ENCODE measurements around the gene RBM20.
A peak's percentile ranks its signal among the peaks of the same experiment; 100 is the strongest.

Gene RBM20

GRCh38 chr10:110883924-110884323 lies 239.8 kb downstream of the RBM20 start:
- Histone ChIP-seq H3K79me2 (ENCODE audit: low read length) (no peaks in the 10 kb centered on the region), H3F3A (ENCODE audit: insufficient read depth, low read length) (peaks cover 4% of the 10 kb centered on the region), H3K27ac (ENCODE audit: low read length) (no peak overlapping the region), H4K20me1 (ENCODE audit: insufficient read depth, low read length) (no peaks in the 10 kb centered on the region), H3K9me3 (replicated peaks; ENCODE audit: insufficient read depth, low read length) (no peaks in the 10 kb centered on the region), H3K36me3 (replicated peaks; ENCODE audit: insufficient read depth, low read length) (peaks cover 6% of the 10 kb centered on the region; the same call in 1 of the 2 replicates), H3K27me3 (replicated peaks; ENCODE audit: insufficient read depth, low read length) (no peaks in the 10 kb centered on the region), H2AFZ (ENCODE audit: low read length) (no peak overlapping the region), H3K9ac (ENCODE audit: low read length) (no peak overlapping the region), H3K4me2 (ENCODE audit: low read depth, low read length) (peak overlapping the region; percentile 68), H3K4me1 (ENCODE audit: low read length) (peaks cover 10% of the 10 kb centered on the region), H3K4me3 (ENCODE audit: low read length) (0 out of 2 replicates have a peak overlapping the region, but pooled peaks have one; percentile 10), H3K9me2 (replicated peaks; ENCODE audit: insufficient read depth, low read length) (no peaks in the 10 kb centered on the region)
- TF ChIP-seq EZH2 (optimal IDR thresholded peaks at IDR 0.05; ENCODE audit: low read depth, low read length) (no peak), EZH2phosphoT487 (IDR thresholded peaks at IDR 0.05; ENCODE audit: low read length) (no peak), CTCF (IDR thresholded peaks at IDR 0.05; ENCODE audit: low read length) (no peak)
- DNase-seq = peak; percentile 61

GRCh38 chr10:110885932-110886674 lies 242.0 kb downstream of the RBM20 start:
- Histone ChIP-seq H2AFZ (ENCODE audit: low read length) (no peak overlapping the region), H3K9me2 (replicated peaks; ENCODE audit: insufficient read depth, low read length) (no peaks in the 10 kb centered on the region), H3F3A (ENCODE audit: insufficient read depth, low read length) (peaks cover 4% of the 10 kb centered on the region), H3K27me3 (replicated peaks; ENCODE audit: insufficient read depth, low read length) (no peaks in the 10 kb centered on the region), H3K27ac (ENCODE audit: low read length) (no peak overlapping the region), H3K4me1 (ENCODE audit: low read length) (peaks cover 10% of the 10 kb centered on the region), H3K36me3 (replicated peaks; ENCODE audit: insufficient read depth, low read length) (peaks cover 6% of the 10 kb centered on the region; the same call in 1 of the 2 replicates), H3K9ac (ENCODE audit: low read length) (no peak overlapping the region), H4K20me1 (ENCODE audit: insufficient read depth, low read length) (no peaks in the 10 kb centered on the region), H3K4me2 (ENCODE audit: low read depth, low read length) (no peak overlapping the region), H3K9me3 (replicated peaks; ENCODE audit: insufficient read depth, low read length) (no peaks in the 10 kb centered on the region), H3K4me3 (ENCODE audit: low read length) (no peak overlapping the region), H3K79me2 (ENCODE audit: low read length) (no peaks in the 10 kb centered on the region)
- no peak for DNase-seq
- TF ChIP-seq EZH2 (optimal IDR thresholded peaks at IDR 0.05; ENCODE audit: low read depth, low read length) (no peak), EZH2phosphoT487 (IDR thresholded peaks at IDR 0.05; ENCODE audit: low read length) (no peak), CTCF (IDR thresholded peaks at IDR 0.05; ENCODE audit: low read length) (no peak)

GRCh38 chr10:110887560-110887959 lies 243.4 kb downstream of the RBM20 start:
- Histone ChIP-seq H3K9me2 (replicated peaks; ENCODE audit: insufficient read depth, low read length) (no peaks in the 10 kb centered on the region), H3K36me3 (replicated peaks; ENCODE audit: insufficient read depth, low read length) (peaks cover 6% of the 10 kb centered on the region; the same call in 1 of the 2 replicates), H3K9ac (ENCODE audit: low read length) (no peak overlapping the region), H3K79me2 (ENCODE audit: low read length) (no peaks in the 10 kb centered on the region), H2AFZ (ENCODE audit: low read length) (no peak overlapping the region), H3F3A (ENCODE audit: insufficient read depth, low read length) (peaks cover 4% of the 10 kb centered on the region), H3K27me3 (replicated peaks; ENCODE audit: insufficient read depth, low read length) (no peaks in the 10 kb centered on the region), H4K20me1 (ENCODE audit: insufficient read depth, low read length) (no peaks in the 10 kb centered on the region), H3K27ac (ENCODE audit: low read length) (no peak overlapping the region), H3K9me3 (replicated peaks; ENCODE audit: insufficient read depth, low read length) (no peaks in the 10 kb centered on the region), H3K4me2 (ENCODE audit: low read depth, low read length) (no peak overlapping the region), H3K4me1 (ENCODE audit: low read length) (peaks cover 10% of the 10 kb centered on the region), H3K4me3 (ENCODE audit: low read length) (no peak overlapping the region)
- no peak for TF ChIP-seq EZH2phosphoT487 (IDR thresholded peaks at IDR 0.05; ENCODE audit: low read length)
- TF ChIP-seq CTCF (IDR thresholded peaks at IDR 0.05; ENCODE audit: low read length) = no peak
- TF ChIP-seq EZH2 (optimal IDR thresholded peaks at IDR 0.05; ENCODE audit: low read depth, low read length) = no peak
- DNase-seq = no peak

Data from MM.1S (cell line).